AG09319 (cell line): ENCODE measurements around the gene SDSL.

Source experiments
- DNase-seq: peaks from one replicate; pipeline ENCODE4 v3.0.0-alpha.2; 2010; ENCODE audit warnings: low read depth; ENCODE audit errors: extremely low read depth
- CTCF ChIP-seq: IDR thresholded peaks from 2 replicates; pipeline ENCODE4 v1.5.1; 2011; ENCODE audit warnings: low read depth, mild to moderate bottlenecking, inconsistent platforms, low read length, moderate library complexity

The SDSL gene

DNA sequence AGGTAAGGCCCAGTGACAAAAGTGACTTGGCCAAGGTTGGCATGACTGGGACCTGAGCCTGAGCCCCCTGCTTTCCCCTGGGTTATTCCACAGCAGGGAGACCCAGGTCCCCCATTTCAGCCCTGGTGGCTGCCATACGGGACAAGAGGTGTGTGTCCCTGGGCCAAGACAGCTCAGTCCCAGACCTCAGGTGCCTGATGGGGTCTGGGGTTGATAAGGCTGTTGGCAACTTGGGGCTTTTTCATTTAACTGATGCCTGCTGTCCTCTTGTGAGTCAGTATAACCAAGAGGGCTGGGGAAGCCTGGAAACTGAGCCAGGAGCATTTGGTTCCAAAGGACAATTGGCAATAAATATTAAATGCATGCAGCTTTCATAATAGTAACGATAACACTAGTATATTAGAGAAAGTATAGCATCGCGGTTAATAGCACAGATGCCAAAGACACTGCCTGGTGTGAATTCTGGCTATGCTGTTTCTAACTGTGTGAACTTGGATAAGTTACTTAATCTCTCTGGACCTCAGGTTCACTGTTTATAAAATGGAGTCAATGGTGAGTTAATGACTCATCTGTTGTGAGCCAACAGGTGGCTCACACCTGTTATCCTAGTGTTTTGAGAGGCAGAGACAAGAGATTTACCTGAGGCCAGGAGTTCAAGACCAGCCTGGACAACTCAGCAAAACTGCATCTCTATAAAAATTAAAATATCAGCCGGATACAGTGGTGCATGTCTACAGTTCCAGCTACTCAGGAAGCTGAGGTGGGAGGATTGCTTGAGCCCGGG is 898 bp downstream of the SDSL start:
- TF ChIP-seq CTCF, result no peak
- no peak for DNase-seq

DNA sequence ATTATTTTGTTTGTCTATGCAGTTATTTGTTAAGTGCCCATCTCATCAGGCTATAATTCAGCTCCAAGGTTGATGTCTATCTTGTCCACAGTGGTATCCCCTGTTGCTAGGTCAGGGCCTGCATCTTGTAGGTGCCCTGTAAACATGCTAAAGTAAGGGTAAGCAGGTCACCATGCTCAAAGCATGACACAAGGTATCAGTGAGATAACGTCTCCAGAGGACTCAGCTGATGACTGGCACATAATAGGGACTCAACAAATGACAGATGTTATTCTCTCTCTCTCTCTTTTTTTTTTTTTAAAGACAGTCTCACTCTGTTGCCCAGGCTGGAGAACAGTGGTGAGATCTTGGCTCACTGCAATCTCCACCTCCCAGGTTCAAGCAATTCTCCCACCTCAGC is 2.3 kb downstream of the SDSL start:
- DNase-seq, result no peak
- no peak for TF ChIP-seq CTCF

DNA sequence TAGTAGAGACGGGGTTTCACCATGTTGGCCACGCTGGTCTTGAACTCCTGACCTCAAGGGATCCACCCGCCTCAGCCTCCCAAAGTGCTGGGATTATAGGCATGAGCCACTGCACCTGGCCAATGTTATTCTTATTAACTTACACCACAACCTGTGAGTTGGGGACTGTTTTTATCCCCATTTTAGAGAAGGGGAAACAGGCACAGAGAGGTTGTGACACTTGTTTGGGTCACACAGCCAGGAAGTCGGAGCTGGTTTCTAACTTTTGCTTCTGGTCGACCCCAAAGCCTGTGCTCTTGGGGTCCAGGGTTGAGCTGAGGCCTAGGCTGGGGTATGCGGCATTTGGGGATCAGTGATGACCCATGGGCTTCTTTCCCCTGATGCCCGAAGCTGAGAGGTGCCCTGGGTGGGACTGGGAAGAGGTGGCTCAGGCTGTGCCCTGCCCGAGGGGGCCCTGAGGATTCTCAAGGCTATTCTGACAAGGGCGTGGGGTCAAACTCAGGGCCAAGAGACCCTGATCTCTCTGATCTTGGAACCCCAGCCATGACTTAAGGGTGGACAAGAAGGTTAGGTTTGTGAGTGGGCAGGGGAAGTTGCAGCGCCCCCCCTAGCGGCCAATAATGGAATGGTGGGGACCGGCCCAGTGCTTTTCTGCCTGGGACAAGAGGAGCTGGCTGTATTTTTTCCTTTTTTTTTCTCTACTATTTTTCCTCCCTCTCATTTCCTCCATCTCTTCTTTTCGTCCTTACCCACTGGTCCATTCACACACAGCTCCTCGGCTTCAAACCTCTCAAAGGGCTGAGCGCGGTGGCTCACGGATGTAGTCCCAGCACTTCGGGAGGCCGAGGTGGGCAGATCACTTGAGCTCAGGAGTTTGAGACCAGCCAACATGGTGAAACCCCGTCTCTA is 3.0 kb downstream of the SDSL start:
- TF ChIP-seq CTCF, result peak; percentile 86
- DNase-seq, result no peak

GRCh38 chr12:113425960-113426453 is 3.8 kb downstream of the SDSL start:
- DNase-seq, result no peak

DNA sequence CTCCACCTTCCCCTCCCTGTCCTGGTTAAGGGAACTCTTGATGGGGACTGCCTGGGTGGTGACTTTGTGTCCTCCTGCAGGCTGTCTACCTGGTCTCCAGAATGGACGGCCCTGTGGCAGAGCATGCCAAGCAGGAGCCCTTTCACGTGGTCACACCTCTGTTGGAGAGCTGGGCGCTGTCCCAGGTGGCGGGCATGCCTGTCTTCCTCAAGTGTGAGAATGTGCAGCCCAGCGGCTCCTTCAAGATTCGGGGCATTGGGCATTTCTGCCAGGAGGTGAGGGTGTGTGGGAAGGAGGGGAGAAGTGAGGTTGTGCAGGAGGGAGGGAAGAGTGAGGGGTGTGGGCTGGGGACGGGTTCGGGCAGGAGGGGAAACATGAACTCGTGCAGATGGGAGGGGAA is 5.7 kb downstream of the SDSL start:
- DNase-seq, result no peak

More at GRCh38 chr12:113425960-113426453, 3.8 kb downstream of the SDSL start:
- TF ChIP-seq CTCF, result no peak

GRCh38 chr12:113428482-113428881 is 6.3 kb downstream of the SDSL start:
- TF ChIP-seq CTCF, result no peak
- no peak for DNase-seq

More for the DNA sequence above, 5.7 kb downstream of the SDSL start:
- TF ChIP-seq CTCF, result no peak

- no peak for DNase-seq
- TF ChIP-seq CTCF, result no peak
Measured at GRCh38 chr12:113432986-113433385, 10.8 kb downstream of the SDSL start.
